Type B pancreatic cell (in vitro differentiated cells): ENCODE measurements around the gene TBXAS1. TPM values are rescaled to one million over a fixed set of nuclear protein-coding genes. Genes with fewer than 3 reads are reported as not detected.
"Not testable (repeated sequence)": the region's sequence is repeated elsewhere in the genome, so short reads cannot be mapped to it uniquely, and the experiment has no call there.

Experiments
- DNase-seq: peaks from one replicate; pipeline ENCODE4 v3.0.0; 2021; ENCODE audit warnings: mixed read lengths; ENCODE audit not compliant: unreplicated experiment; ENCODE audit errors: extremely low spot score
- H3K27ac Mint-ChIP-seq: 2 replicates; pipeline ENCODE4 v1.8.0; 2021; ENCODE audit warnings: mild to moderate bottlenecking, mixed read lengths
- H3K27me3 Mint-ChIP-seq: 2 replicates; pipeline ENCODE4 v1.8.0; 2021; ENCODE audit warnings: mixed read lengths
- H3K36me3 Mint-ChIP-seq: 2 replicates; pipeline ENCODE4 v1.8.0; 2021; ENCODE audit warnings: mixed read lengths
- H3K4me1 Mint-ChIP-seq: one replicate; pipeline ENCODE4 v1.8.0; 2021; ENCODE audit warnings: mixed read lengths; ENCODE audit not compliant: unreplicated experiment
- H3K4me3 Mint-ChIP-seq: 2 replicates; pipeline ENCODE4 v1.8.0; 2021; ENCODE audit warnings: mild to moderate bottlenecking, mixed read lengths
- H3K9me3 Mint-ChIP-seq: 2 replicates; pipeline ENCODE4 v1.8.0; 2021; ENCODE audit warnings: mixed read lengths
- CTCF ChIP-seq: fragments of 200-600 bp; sonication (generic); conservative IDR thresholded peaks from 2 replicates; pipeline ENCODE4 v1.5.0; 2021; ENCODE audit warnings: antibody characterized with exemption, mild to moderate bottlenecking
- total RNA-seq: library from RNA; stranded (reverse); gene quantifications from 2 replicates; pipeline ENCODE4 v1.2.1, GENCODE V29; 2021; ENCODE audit warnings: low replicate concordance

The TBXAS1 gene
- total RNA-seq, 1 donor from 2014 or later = 5.8 TPM

GRCh38 chr7:139901056-139901795 lies 72.2 kb downstream of the TBXAS1 start:
- no peak for DNase-seq
- H3K4me1 Mint-ChIP-seq = no peaks in the 10 kb centered on the region
- peaks cover 15% of the 10 kb centered on the region for H3K27me3 Mint-ChIP-seq
- H3K4me3 Mint-ChIP-seq = no peak overlapping the region
- no peak for TF ChIP-seq CTCF
- no peak overlapping the region for H3K27ac Mint-ChIP-seq
- H3K9me3 Mint-ChIP-seq = no peaks in the 10 kb centered on the region
- H3K36me3 Mint-ChIP-seq = no peaks in the 10 kb centered on the region

GRCh38 chr7:139901901-139902300 lies 72.8 kb downstream of the TBXAS1 start:
- H3K4me1 Mint-ChIP-seq = no peaks in the 10 kb centered on the region
- no peak overlapping the region for H3K4me3 Mint-ChIP-seq

GRCh38 chr7:139902436-139903102 lies 73.5 kb downstream of the TBXAS1 start:
- Mint-ChIP-seq H3K9me3 (no peaks in the 10 kb centered on the region), H3K4me3 (no peak overlapping the region), H3K4me1 (no peaks in the 10 kb centered on the region), H3K27me3 (peaks cover 9% of the 10 kb centered on the region), H3K27ac (no peak overlapping the region), H3K36me3 (no peaks in the 10 kb centered on the region)
- DNase-seq = no peak
- TF ChIP-seq CTCF = no peak

More at GRCh38 chr7:139901901-139902300, 72.8 kb downstream of the TBXAS1 start:
- Mint-ChIP-seq H3K27ac (no peak overlapping the region), H3K36me3 (no peaks in the 10 kb centered on the region), H3K9me3 (no peaks in the 10 kb centered on the region), H3K27me3 (peaks cover 10% of the 10 kb centered on the region)
- TF ChIP-seq CTCF = no peak
- no peak for DNase-seq

GRCh38 chr7:139903103-139903477 lies 74.0 kb downstream of the TBXAS1 start:
- not testable (repeated sequence) for H3K27me3 Mint-ChIP-seq, H3K36me3 Mint-ChIP-seq, DNase-seq, H3K4me1 Mint-ChIP-seq, H3K4me3 Mint-ChIP-seq, H3K9me3 Mint-ChIP-seq, H3K27ac Mint-ChIP-seq

- Mint-ChIP-seq H3K4me3 (no peak overlapping the region), H3K9me3 (no peaks in the 10 kb centered on the region)
Observed at GRCh38 chr7:139906879-139907278, 77.8 kb downstream of the TBXAS1 start.

More at GRCh38 chr7:139906879-139907278, 77.8 kb downstream of the TBXAS1 start:
- Mint-ChIP-seq H3K36me3 (no peaks in the 10 kb centered on the region), H3K27me3 (peaks cover 9% of the 10 kb centered on the region), H3K27ac (no peak overlapping the region), H3K4me1 (peaks cover 6% of the 10 kb centered on the region)
- no peak for DNase-seq
- no peak for TF ChIP-seq CTCF
